Neural crest cell (in vitro differentiated cells): ENCODE measurements around the gene GLTP. TPM values are rescaled to one million over a fixed set of nuclear protein-coding genes. Genes with fewer than 3 reads are reported as not detected.

ENCODE experiments used
- DNase-seq: peaks from one replicate; pipeline ENCODE4 v3.0.0; 2021; ENCODE audit warnings: low read depth, mixed read lengths, low spot score
- H3K27ac Mint-ChIP-seq: one replicate; pipeline ENCODE4 v1.8.0; 2021; ENCODE audit warnings: mild to moderate bottlenecking, mixed read lengths; ENCODE audit not compliant: unreplicated experiment
- H3K27me3 Mint-ChIP-seq: 2 replicates; pipeline ENCODE4 v1.8.0; 2021; ENCODE audit warnings: low read depth, mild to moderate bottlenecking, mixed read lengths
- H3K36me3 Mint-ChIP-seq: 2 replicates; pipeline ENCODE4 v1.8.0; 2021; ENCODE audit warnings: low read depth, mild to moderate bottlenecking, mixed read lengths
- H3K4me1 Mint-ChIP-seq: 2 replicates; pipeline ENCODE4 v1.8.0; 2021; ENCODE audit warnings: mixed read lengths
- H3K4me3 Mint-ChIP-seq: one replicate; pipeline ENCODE4 v1.8.0; 2021; ENCODE audit warnings: mild to moderate bottlenecking, mixed read lengths
- H3K9me3 Mint-ChIP-seq: 2 replicates; pipeline ENCODE4 v1.8.0; 2021; ENCODE audit warnings: mixed read lengths
- total RNA-seq: library from RNA; stranded (reverse); gene quantifications from 2 replicates; pipeline ENCODE4 v1.2.1, GENCODE V29; 2021
- TF ChIP-seq, protein P1 (sequence below): fragments of 200-600 bp; sonication (generic); conservative IDR thresholded peaks from 2 replicates; pipeline ENCODE4 v1.5.0; 2021; ENCODE audit warnings: antibody characterized with exemption, mild to moderate bottlenecking

The GLTP gene
- total RNA-seq, 1 donor from 2014 or later = 34.0 TPM

DNA sequence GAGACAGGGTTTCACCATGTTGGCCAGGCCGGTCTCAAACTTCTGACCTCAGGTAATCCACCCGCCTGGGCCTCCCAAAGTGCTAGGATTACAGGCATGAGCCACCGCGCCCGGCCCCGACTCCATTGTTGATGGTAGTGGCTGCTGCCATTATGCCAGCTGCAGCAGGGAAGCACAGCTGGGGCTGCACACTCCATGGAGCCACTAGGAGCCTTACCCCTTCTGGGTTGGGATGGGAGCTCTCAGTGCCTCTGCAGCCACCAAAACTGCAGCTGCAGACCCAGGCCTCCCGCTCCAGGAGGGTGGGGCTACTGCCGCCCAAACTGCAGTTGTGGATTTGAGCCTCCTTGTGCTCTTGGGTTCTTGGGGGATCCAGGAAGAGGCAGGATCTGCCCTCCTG lies 45.7 kb upstream of the GLTP start:
- no peaks in the 10 kb centered on the region for H3K9me3 Mint-ChIP-seq
- TF ChIP-seq, protein P1, sequence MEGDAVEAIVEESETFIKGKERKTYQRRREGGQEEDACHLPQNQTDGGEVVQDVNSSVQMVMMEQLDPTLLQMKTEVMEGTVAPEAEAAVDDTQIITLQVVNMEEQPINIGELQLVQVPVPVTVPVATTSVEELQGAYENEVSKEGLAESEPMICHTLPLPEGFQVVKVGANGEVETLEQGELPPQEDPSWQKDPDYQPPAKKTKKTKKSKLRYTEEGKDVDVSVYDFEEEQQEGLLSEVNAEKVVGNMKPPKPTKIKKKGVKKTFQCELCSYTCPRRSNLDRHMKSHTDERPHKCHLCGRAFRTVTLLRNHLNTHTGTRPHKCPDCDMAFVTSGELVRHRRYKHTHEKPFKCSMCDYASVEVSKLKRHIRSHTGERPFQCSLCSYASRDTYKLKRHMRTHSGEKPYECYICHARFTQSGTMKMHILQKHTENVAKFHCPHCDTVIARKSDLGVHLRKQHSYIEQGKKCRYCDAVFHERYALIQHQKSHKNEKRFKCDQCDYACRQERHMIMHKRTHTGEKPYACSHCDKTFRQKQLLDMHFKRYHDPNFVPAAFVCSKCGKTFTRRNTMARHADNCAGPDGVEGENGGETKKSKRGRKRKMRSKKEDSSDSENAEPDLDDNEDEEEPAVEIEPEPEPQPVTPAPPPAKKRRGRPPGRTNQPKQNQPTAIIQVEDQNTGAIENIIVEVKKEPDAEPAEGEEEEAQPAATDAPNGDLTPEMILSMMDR = no peak
- H3K4me3 Mint-ChIP-seq = no peak overlapping the region
- H3K4me1 Mint-ChIP-seq = peaks cover 4% of the 10 kb centered on the region
- no peak overlapping the region for H3K27ac Mint-ChIP-seq
- DNase-seq = no peak
- no peaks in the 10 kb centered on the region for H3K36me3 Mint-ChIP-seq
- no peaks in the 10 kb centered on the region for H3K27me3 Mint-ChIP-seq

DNA sequence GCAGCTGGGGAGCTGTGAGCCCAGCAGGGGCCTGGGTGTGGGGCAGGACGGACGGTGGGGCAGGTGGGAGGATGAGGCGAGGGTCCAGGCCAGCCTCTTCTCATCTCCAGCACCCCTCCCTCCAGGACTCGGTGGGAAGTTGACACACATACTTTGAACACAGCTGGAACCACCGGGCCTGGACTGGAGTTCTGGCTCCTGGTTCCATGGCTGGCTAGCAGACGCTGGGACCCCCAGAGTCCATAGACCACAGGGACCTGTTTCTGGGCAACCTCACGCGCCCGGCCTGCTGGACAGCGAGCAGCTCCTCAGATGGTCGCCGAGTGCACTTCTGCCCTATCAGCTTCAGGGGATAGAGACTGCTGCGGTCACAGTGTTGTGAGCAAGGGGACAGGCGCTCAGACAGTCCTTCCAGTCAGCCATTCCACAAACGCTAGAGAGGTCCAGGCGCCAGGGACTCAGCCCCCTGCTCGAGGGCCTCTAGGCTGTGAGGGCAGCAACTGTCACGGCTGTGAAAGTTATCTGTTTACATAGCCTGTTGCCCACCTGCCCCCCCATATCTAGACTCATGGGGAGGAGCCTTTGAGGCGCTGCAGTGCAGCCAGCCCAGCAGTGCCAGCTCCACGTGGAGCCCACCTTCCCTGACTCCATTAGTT lies 45.0 kb upstream of the GLTP start:
- DNase-seq = no peak
- Mint-ChIP-seq H3K36me3 (no peaks in the 10 kb centered on the region), H3K27me3 (no peaks in the 10 kb centered on the region), H3K4me3 (no peak overlapping the region), H3K4me1 (peaks cover 4% of the 10 kb centered on the region), H3K9me3 (no peaks in the 10 kb centered on the region), H3K27ac (no peak overlapping the region)
- TF ChIP-seq, protein P1 = no peak

DNA sequence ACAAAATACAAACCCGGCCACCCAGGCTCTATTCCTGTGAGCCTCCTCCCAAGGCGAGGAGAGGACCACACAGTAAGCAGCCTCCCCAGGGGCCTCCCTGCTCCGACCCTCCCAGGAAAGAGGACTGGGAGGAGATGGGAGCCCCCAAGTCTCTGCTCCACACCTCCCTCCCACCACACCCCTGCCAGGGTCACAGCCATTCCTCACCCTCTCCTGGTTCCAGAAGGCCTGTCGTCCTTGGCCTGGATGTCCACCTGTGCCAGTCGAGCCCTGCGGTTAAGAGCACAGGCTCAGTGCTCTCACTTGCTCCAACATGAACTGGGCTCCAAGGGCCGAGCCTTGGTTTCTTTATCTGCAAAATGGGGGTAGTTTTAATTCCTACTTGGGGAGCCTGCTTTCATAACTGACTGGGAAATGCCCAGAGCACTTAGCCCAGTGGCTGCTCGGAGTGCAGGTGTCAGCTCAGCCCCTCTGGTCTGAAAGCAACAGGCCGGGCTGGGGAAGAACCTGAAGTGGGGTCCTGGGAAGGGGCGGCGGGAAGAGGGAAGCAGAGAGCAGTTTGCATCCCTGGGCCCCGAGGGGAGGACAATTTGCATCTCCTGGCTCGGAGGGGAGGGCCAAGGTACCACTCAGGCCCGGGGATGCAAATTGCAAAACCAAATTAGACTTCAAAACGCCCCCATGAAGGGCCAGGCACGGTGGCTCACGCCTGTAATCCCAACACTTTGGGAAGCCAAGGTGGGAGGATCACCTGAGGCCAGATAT lies 43.3 kb upstream of the GLTP start:
- Mint-ChIP-seq H3K4me3 (no peak overlapping the region), H3K9me3 (no peaks in the 10 kb centered on the region), H3K36me3 (no peaks in the 10 kb centered on the region), H3K27me3 (no peaks in the 10 kb centered on the region), H3K4me1 (peaks cover 4% of the 10 kb centered on the region), H3K27ac (no peak overlapping the region)
- DNase-seq = no peak
- TF ChIP-seq, protein P1 = no peak

DNA sequence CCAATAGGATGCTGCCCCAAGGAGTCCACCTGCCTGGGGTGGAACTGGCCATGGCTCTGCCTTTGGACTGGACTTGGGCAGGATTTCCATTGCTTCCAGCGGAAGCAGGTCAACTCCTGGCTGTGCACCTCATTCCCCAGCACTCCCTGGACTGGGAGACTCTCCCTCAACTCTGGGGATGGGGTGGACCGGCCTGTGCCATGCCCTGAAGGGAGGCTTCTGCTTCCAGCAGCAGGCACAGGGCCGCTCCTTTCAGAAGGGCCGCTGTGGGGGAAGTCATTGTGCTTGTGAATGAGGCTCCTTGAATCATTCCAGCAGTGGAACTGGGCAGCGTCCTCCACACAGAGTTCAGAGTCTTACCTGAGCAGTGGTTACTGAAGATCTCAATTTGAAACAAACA lies 42.7 kb upstream of the GLTP start:
- no peak for DNase-seq
- no peak overlapping the region for H3K4me3 Mint-ChIP-seq
- TF ChIP-seq, protein P1 = no peak
- no peaks in the 10 kb centered on the region for H3K27me3 Mint-ChIP-seq
- no peaks in the 10 kb centered on the region for H3K36me3 Mint-ChIP-seq
- H3K9me3 Mint-ChIP-seq = no peaks in the 10 kb centered on the region
- no peak overlapping the region for H3K27ac Mint-ChIP-seq
- peaks cover 4% of the 10 kb centered on the region for H3K4me1 Mint-ChIP-seq

DNA sequence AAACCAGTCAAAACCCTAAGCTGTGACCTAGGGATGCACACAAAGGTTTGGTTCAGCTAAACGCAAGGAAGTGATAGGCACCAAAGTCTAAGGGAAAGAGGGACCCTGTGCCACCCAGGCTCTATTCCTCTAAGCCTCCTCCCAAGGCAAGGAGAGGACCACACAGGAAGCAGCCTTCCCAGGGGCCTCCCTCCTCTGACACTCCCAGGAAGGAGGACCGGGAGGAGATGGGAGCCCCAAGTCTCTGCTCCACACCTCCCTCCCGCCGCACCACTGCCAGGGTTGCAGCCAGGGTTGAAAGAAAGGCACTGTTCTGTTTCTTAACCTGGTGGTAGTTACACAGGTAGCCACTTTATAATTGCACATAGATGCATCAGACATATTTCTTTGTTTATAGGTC lies 41.6 kb upstream of the GLTP start:
- Mint-ChIP-seq H3K4me1 (peaks cover 4% of the 10 kb centered on the region), H3K27ac (no peak overlapping the region), H3K4me3 (no peak overlapping the region), H3K9me3 (no peaks in the 10 kb centered on the region), H3K27me3 (no peaks in the 10 kb centered on the region), H3K36me3 (no peaks in the 10 kb centered on the region)
- TF ChIP-seq, protein P1 = no peak
- DNase-seq = no peak
